Right renal cortex interstitium (tissue), 3 donors: Measurements from ENCODE around the gene CDH13. TPM values are rescaled to one million over a fixed set of nuclear protein-coding genes. Genes with fewer than 3 reads are reported as not detected.

Experiments
- DNase-seq, 3 donors: peaks; one replicate each; pipeline ENCODE4 v3.0.0-alpha.2; 2013; ENCODE audit warnings: low read depth in 3 of 3, low spot score in 2 of 3
- polyA plus RNA-seq, 3 donors: library from polyadenylated mRNA; unstranded; fragments of 120-200 nt; gene quantifications; one replicate each; pipeline ENCODE4 v1.2.1, GENCODE V29; 2013; ENCODE audit not compliant: insufficient read length in 3 of 3

The CDH13 gene
- polyA plus RNA-seq, 3 donors, result 9.4 to 16.2 (median 14.7) TPM

- no peak for DNase-seq
Measured at GRCh38 chr16:83201748-83202147, 575.0 kb downstream of the CDH13 start.

- DNase-seq, result no peak
Measured at GRCh38 chr16:83205896-83206295, 579.1 kb downstream of the CDH13 start.

- DNase-seq, result no peak
Measured at GRCh38 chr16:83206426-83206825, 579.7 kb downstream of the CDH13 start.

GRCh38 chr16:83211711-83212110 lies 584.9 kb downstream of the CDH13 start:
- no peak for DNase-seq

GRCh38 chr16:83212301-83212841 lies 585.6 kb downstream of the CDH13 start:
- no peak for DNase-seq

GRCh38 chr16:83214671-83215070 lies 587.9 kb downstream of the CDH13 start:
- DNase-seq, result no peak

- no peak for DNase-seq
Measured at GRCh38 chr16:83215406-83216001, 588.7 kb downstream of the CDH13 start.

- no peak for DNase-seq
Measured at GRCh38 chr16:83219285-83219684, 592.5 kb downstream of the CDH13 start.

- no peak for DNase-seq
Measured at GRCh38 chr16:83220066-83220465, 593.3 kb downstream of the CDH13 start.

GRCh38 chr16:83224642-83225041 lies 597.9 kb downstream of the CDH13 start:
- DNase-seq, result no peak

- no peak for DNase-seq
Measured at GRCh38 chr16:83227336-83227735, 600.6 kb downstream of the CDH13 start.

- DNase-seq, result no peak
Measured at GRCh38 chr16:83231729-83232128, 605.0 kb downstream of the CDH13 start.

- no peak for DNase-seq
Measured at GRCh38 chr16:83233153-83233552, 606.4 kb downstream of the CDH13 start.

GRCh38 chr16:83238949-83239691 lies 612.4 kb downstream of the CDH13 start:
- DNase-seq, result no peak

GRCh38 chr16:83244057-83244456 lies 617.3 kb downstream of the CDH13 start:
- no peak for DNase-seq

- no peak for DNase-seq
Measured at GRCh38 chr16:83245061-83245460, 618.3 kb downstream of the CDH13 start.

GRCh38 chr16:83247767-83248372 lies 621.1 kb downstream of the CDH13 start:
- DNase-seq, result no peak

GRCh38 chr16:83248735-83249463 lies 622.1 kb downstream of the CDH13 start:
- no peak for DNase-seq

- DNase-seq, result no peak
Measured at GRCh38 chr16:83253521-83253920, 626.8 kb downstream of the CDH13 start.

GRCh38 chr16:83258366-83258928 lies 631.7 kb downstream of the CDH13 start:
- DNase-seq, result no peak
